LNCaP clone FGC (cell line): ENCODE measurements around the gene UCMA.

Experiments
- DNase-seq: peaks from one replicate; pipeline ENCODE4 v3.0.0-alpha.2; 2011; ENCODE audit warnings: low read depth
- H3K4me3 ChIP-seq: 2 replicates; pipeline ENCODE4 v1.5.1; 2011; ENCODE audit warnings: mild to moderate bottlenecking, low read depth, low read length, control low read depth
- CTCF ChIP-seq: IDR thresholded peaks from 2 replicates; pipeline ENCODE4 v1.5.1; 2012; ENCODE audit warnings: mild to moderate bottlenecking; ENCODE audit not compliant: control insufficient read depth, insufficient read depth; ENCODE audit errors: extremely low read depth

The UCMA gene

GRCh38 chr10:13206091-13206490 lies 28.1 kb downstream of the UCMA start:
- H3K4me3 ChIP-seq = no peak overlapping the region
- no peak for DNase-seq
- TF ChIP-seq CTCF = no peak

- TF ChIP-seq CTCF = no peak
- DNase-seq = no peak
- H3K4me3 ChIP-seq = no peak overlapping the region
Measured at GRCh38 chr10:13201132-13201531, 33.0 kb downstream of the UCMA start.

GRCh38 chr10:13195016-13195415 lies 39.2 kb downstream of the UCMA start:
- no peak for DNase-seq
- H3K4me3 ChIP-seq = no peak overlapping the region
- TF ChIP-seq CTCF = no peak

GRCh38 chr10:13193637-13194036 lies 40.5 kb downstream of the UCMA start:
- TF ChIP-seq CTCF = no peak
- H3K4me3 ChIP-seq = no peak overlapping the region
- no peak for DNase-seq

GRCh38 chr10:13191362-13191761 lies 42.8 kb downstream of the UCMA start:
- TF ChIP-seq CTCF = no peak
- no peak for DNase-seq
- H3K4me3 ChIP-seq = no peak overlapping the region

GRCh38 chr10:13190816-13191215 lies 43.4 kb downstream of the UCMA start:
- no peak overlapping the region for H3K4me3 ChIP-seq

More at GRCh38 chr10:13190816-13191215, 43.4 kb downstream of the UCMA start:
- DNase-seq = no peak
- TF ChIP-seq CTCF = no peak
